Body of pancreas (tissue), 4 donors: Measurements from ENCODE around the gene PITPNC1.

ENCODE experiments used
- POLR2A ChIP-seq, 3 donors: fragments of 450-650 bp; IDR thresholded peaks; one replicate each; pipeline ENCODE4 v1.6.1; 2016; ENCODE audit warnings: antibody characterized with exemption in 3 of 3, mild to moderate bottlenecking in 2 of 3
- TF ChIP-seq, protein P1 (sequence below), 7 experiments: fragments of 450-650 bp in 4 of 7; fragments of 200-600 bp in 3 of 7; sonication (generic) in 3 of 7; IDR thresholded peaks; one replicate each; pipeline ENCODE4 v1.5.1; 2016 to 2019; ENCODE audit warnings: antibody characterized with exemption in 7 of 7

DNA sequence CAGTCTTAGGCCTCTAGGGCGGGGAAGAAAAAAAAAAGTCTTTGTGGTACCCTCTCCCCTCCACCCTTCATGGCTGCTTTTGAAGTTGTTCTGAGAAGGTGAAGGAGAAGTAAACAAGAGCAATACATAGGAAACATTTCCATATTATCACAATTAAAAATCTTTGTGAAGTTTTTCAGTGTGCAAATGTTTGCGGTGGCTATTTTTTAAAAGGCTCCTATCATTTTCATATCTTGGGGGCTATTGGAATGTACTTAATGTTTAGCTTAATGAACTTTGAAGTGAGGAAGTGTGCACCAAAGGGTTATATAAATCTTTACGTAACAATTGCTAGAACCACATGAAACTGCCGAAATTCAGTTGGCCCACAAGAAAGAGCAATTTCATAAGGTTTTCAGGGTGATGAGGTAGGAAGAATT, 348.3 kb downstream of the PITPNC1 start:
- no peak for TF ChIP-seq POLR2A (IDR thresholded peaks at IDR 0.05)
- TF ChIP-seq, protein P1, sequence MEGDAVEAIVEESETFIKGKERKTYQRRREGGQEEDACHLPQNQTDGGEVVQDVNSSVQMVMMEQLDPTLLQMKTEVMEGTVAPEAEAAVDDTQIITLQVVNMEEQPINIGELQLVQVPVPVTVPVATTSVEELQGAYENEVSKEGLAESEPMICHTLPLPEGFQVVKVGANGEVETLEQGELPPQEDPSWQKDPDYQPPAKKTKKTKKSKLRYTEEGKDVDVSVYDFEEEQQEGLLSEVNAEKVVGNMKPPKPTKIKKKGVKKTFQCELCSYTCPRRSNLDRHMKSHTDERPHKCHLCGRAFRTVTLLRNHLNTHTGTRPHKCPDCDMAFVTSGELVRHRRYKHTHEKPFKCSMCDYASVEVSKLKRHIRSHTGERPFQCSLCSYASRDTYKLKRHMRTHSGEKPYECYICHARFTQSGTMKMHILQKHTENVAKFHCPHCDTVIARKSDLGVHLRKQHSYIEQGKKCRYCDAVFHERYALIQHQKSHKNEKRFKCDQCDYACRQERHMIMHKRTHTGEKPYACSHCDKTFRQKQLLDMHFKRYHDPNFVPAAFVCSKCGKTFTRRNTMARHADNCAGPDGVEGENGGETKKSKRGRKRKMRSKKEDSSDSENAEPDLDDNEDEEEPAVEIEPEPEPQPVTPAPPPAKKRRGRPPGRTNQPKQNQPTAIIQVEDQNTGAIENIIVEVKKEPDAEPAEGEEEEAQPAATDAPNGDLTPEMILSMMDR (IDR thresholded peaks at IDR 0.05), result no peak
